Measurements from ENCODE around the gene ZNF462.

ZNF462 gene

GRCh38 chr9:106929471-106930177, 66.7 kb downstream of the ZNF462 start:
- DNase-seq: no peak

GRCh38 chr9:106930477-106930876, 67.5 kb downstream of the ZNF462 start:
- no peak for DNase-seq

GRCh38 chr9:106931466-106931865, 68.5 kb downstream of the ZNF462 start:
- DNase-seq: no peak

GRCh38 chr9:106932178-106932577, 69.2 kb downstream of the ZNF462 start:
- no peak for DNase-seq

- DNase-seq: no peak
Observed at GRCh38 chr9:106932675-106933074, 69.7 kb downstream of the ZNF462 start.

GRCh38 chr9:106933470-106933869, 70.5 kb downstream of the ZNF462 start:
- DNase-seq: no peak

GRCh38 chr9:106934442-106935238, 71.7 kb downstream of the ZNF462 start:
- DNase-seq: no peak

- DNase-seq: no peak
Observed at GRCh38 chr9:106936680-106937079, 73.7 kb downstream of the ZNF462 start.

GRCh38 chr9:106941916-106942315, 79.0 kb downstream of the ZNF462 start:
- DNase-seq: no peak

- no peak for DNase-seq
Observed at GRCh38 chr9:106945727-106946660, 83.0 kb downstream of the ZNF462 start.

GRCh38 chr9:106947106-106947900, 84.3 kb downstream of the ZNF462 start:
- no peak for DNase-seq

GRCh38 chr9:106953174-106953573, 90.2 kb downstream of the ZNF462 start:
- no peak for DNase-seq

GRCh38 chr9:106954558-106954957, 91.6 kb downstream of the ZNF462 start:
- no peak for DNase-seq

GRCh38 chr9:106954974-106955850, 92.2 kb downstream of the ZNF462 start:
- no peak for DNase-seq

- no peak for DNase-seq
Observed at GRCh38 chr9:106956971-106957370, 94.0 kb downstream of the ZNF462 start.

GRCh38 chr9:106958955-106959657, 96.1 kb downstream of the ZNF462 start:
- no peak for DNase-seq

- no peak for DNase-seq
Observed at GRCh38 chr9:106960258-106960657, 97.3 kb downstream of the ZNF462 start.

GRCh38 chr9:106961623-106962022, 98.7 kb downstream of the ZNF462 start:
- DNase-seq: no peak

- DNase-seq: no peak
Observed at GRCh38 chr9:106962122-106962521, 99.2 kb downstream of the ZNF462 start.

GRCh38 chr9:106962615-106963363, 99.8 kb downstream of the ZNF462 start:
- DNase-seq: no peak
